GM23248 (cell line): ENCODE results near the gene GRIN3A. TPM values are rescaled to one million over a fixed set of nuclear protein-coding genes. Genes with fewer than 3 reads are reported as not detected.

Experiments
- DNase-seq: peaks from one replicate; pipeline ENCODE4 v3.0.0-alpha.2; 2015
- H2AFZ ChIP-seq: fragments of 200-600 bp; sonication (generic); 2 replicates; pipeline ENCODE4 v1.6.1; 2016; ENCODE audit warnings: antibody characterized with exemption
- H3F3A ChIP-seq: fragments of 200-600 bp; sonication (generic); 2 replicates; pipeline ENCODE4 v1.6.1; 2016; ENCODE audit warnings: mild to moderate bottlenecking, antibody characterized with exemption, mixed run types; ENCODE audit not compliant: insufficient read depth
- H3K27ac ChIP-seq: fragments of 200-600 bp; sonication (generic); 2 replicates; pipeline ENCODE4 v1.5.1; 2016; ENCODE audit warnings: mild to moderate bottlenecking
- H3K27me3 ChIP-seq: fragments of 200-600 bp; sonication (generic); replicated peaks from 2 replicates; pipeline ENCODE4 v1.6.1; 2016; ENCODE audit warnings: mild to moderate bottlenecking; ENCODE audit not compliant: insufficient read depth
- H3K36me3 ChIP-seq: fragments of 200-600 bp; sonication (generic); 2 replicates; pipeline ENCODE4 v1.6.1; 2016; ENCODE audit warnings: low read depth, mild to moderate bottlenecking
- H3K4me1 ChIP-seq: fragments of 200-600 bp; sonication (generic); 2 replicates; pipeline ENCODE4 v1.6.1; 2016; ENCODE audit warnings: mild to moderate bottlenecking; ENCODE audit not compliant: insufficient read depth
- H3K4me2 ChIP-seq: fragments of 200-600 bp; sonication (generic); one replicate; pipeline ENCODE4 v1.6.1; 2016; ENCODE audit warnings: mild to moderate bottlenecking; ENCODE audit not compliant: unreplicated experiment
- H3K4me3 ChIP-seq: fragments of 200-600 bp; sonication (generic); 2 replicates; pipeline ENCODE4 v1.5.1; 2016; ENCODE audit warnings: mild to moderate bottlenecking
- H3K79me2 ChIP-seq: fragments of 200-600 bp; sonication (generic); 2 replicates; pipeline ENCODE4 v1.6.1; 2016; ENCODE audit warnings: mild to moderate bottlenecking; ENCODE audit not compliant: insufficient read depth
- H3K9ac ChIP-seq: fragments of 200-600 bp; sonication (generic); 2 replicates; pipeline ENCODE4 v1.6.1; 2016; ENCODE audit warnings: mild to moderate bottlenecking
- H3K9me2 ChIP-seq: fragments of 200-600 bp; sonication (generic); 2 replicates; pipeline ENCODE4 v1.6.1; 2016; ENCODE audit warnings: mixed run types, mild to moderate bottlenecking, moderate library complexity; ENCODE audit not compliant: insufficient read depth
- H3K9me3 ChIP-seq: fragments of 200-600 bp; sonication (generic); one replicate; pipeline ENCODE4 v1.6.1; 2017; ENCODE audit warnings: low read depth
- H4K20me1 ChIP-seq: fragments of 200-600 bp; sonication (generic); 2 replicates; pipeline ENCODE4 v1.6.0; 2016; ENCODE audit not compliant: insufficient read depth
- EZH2 ChIP-seq: fragments of 200-600 bp; sonication (generic); IDR thresholded peaks from 2 replicates; pipeline ENCODE4 v1.6.1; 2018; ENCODE audit warnings: antibody characterized with exemption, mild to moderate bottlenecking; ENCODE audit not compliant: insufficient read depth, poor library complexity, severe bottlenecking
- EZH2phosphoT487 ChIP-seq: fragments of 200-600 bp; sonication (generic); IDR thresholded peaks from 2 replicates; pipeline ENCODE4 v1.6.1; 2018; ENCODE audit warnings: antibody characterized with exemption, moderate library complexity, mild to moderate bottlenecking, low read depth; ENCODE audit not compliant: insufficient read depth
- WGBS, 2 experiments: methylation state at CpG; one replicate each; pipeline ENCODE4 v1.1.6; 2015 to 2017; ENCODE audit warnings: low lambda C conversion rate in 2 of 2, low coverage in 1 of 2; ENCODE audit errors: missing lambda C conversion rate in 2 of 2; 5-methylcytosine and 5-hydroxymethylcytosine counted together
- in situ Hi-C: fragments of 300-500 bp; cut with MboI; formaldehyde crosslinking; loops from 2 replicates; pipeline ENCODE4 v1.15.0; 2020
- polyA plus RNA-seq: library from polyadenylated mRNA; unstranded; fragments of >200 nt; fragmentation: Nextera tagmentation; extraction: Ambion mirVana; gene quantifications from 2 replicates; pipeline ENCODE4 v1.2.1, GENCODE V29; 2016
- total RNA-seq: library from RNA; depleted of rRNA; stranded (reverse); fragments of >200 nt; shearing (Covaris generic); gene quantifications from 2 replicates; pipeline ENCODE4 v1.2.3, GENCODE V29; 2014

Gene GRIN3A
- total and polyA plus RNA-seq, 2 experiments from 2014 or later, result not detected

DNA sequence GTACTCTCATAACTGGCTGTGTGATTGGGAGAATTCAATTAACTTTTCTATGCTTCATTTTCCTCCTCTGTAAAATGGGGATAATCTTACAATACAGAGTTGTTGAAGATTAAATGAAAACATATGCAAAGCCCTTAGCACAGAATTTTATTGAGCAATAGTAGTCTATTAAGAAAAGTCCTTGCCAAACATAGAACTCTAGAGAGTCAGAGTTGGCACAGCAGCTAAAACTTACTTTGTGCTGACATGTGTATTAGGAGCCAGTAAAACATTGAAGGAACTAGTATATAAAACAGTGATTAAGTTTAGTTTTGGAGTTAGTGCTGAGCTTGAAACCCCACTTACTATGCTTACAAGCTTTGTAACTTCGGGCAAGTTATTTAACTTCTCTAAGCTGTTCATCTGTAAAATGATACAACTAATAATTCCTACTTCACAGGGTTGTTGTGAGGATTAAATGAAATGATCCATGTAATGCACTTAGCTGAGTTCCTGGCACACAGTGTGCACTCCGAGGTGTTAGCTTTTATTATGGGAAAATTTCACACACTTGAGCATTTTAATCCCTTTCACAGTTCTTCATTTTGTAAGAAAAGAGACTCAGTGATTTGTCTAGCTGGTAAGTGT lies 20.0 kb upstream of the GRIN3A start:
- Histone ChIP-seq H3K9ac (no peak overlapping the region), H3K4me1 (no peaks in the 10 kb centered on the region), H3K9me3 (no peaks in the 10 kb centered on the region), H3K4me2 (no peak overlapping the region), H3K9me2 (no peaks in the 10 kb centered on the region), H3K4me3 (no peak overlapping the region), H4K20me1 (no peaks in the 10 kb centered on the region), H3K27ac (no peak overlapping the region), H2AFZ (no peak overlapping the region), H3K79me2 (no peaks in the 10 kb centered on the region), H3K27me3 (no peaks in the 10 kb centered on the region), H3F3A (no peaks in the 10 kb centered on the region), H3K36me3 (no peaks in the 10 kb centered on the region)
- DNase-seq, result no peak
- TF ChIP-seq EZH2phosphoT487 (no peak), EZH2 (no peak)
- in situ Hi-C loops, result no loop called here
- WGBS, 2 experiments, result 0 to 2% methylated on average over 2 of the region's 2 CpGs

DNA sequence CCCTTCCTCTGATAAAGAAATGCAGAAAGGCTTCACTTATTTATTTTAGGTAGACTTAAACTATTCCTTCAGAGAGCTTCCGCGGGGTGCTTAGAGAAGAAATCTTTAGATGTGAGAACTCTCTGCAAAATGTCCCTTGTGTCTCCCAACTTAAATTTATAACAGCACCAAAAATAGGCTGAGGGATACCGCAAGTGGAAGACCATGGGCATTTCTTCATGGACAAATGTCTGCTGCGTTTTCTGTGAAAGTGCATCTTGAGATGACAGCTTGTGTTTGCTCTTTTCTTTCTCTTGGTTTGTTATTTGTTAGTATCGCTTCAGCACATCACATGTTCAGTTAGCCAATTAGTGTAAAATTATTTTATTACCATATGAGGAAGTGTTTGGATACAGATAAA lies 15.3 kb upstream of the GRIN3A start:
- H2AFZ ChIP-seq, result no peak overlapping the region
- no peaks in the 10 kb centered on the region for H3F3A ChIP-seq
- no peaks in the 10 kb centered on the region for H3K79me2 ChIP-seq
- no peaks in the 10 kb centered on the region for H3K36me3 ChIP-seq
- no peaks in the 10 kb centered on the region for H3K4me1 ChIP-seq
- H3K4me3 ChIP-seq, result no peak overlapping the region
- H3K9ac ChIP-seq, result no peak overlapping the region
- 67 to 73% methylated on average over 5 of the region's 5 CpGs for WGBS, 2 experiments
- H3K9me3 ChIP-seq, result no peaks in the 10 kb centered on the region
- in situ Hi-C loops, result no loop called here
- H3K4me2 ChIP-seq, result no peak overlapping the region
- H3K9me2 ChIP-seq, result no peaks in the 10 kb centered on the region
- no peak overlapping the region for H3K27ac ChIP-seq
- TF ChIP-seq EZH2phosphoT487 (no peak), EZH2 (no peak)
- no peaks in the 10 kb centered on the region for H4K20me1 ChIP-seq
- DNase-seq, result no peak
- no peaks in the 10 kb centered on the region for H3K27me3 ChIP-seq

DNA sequence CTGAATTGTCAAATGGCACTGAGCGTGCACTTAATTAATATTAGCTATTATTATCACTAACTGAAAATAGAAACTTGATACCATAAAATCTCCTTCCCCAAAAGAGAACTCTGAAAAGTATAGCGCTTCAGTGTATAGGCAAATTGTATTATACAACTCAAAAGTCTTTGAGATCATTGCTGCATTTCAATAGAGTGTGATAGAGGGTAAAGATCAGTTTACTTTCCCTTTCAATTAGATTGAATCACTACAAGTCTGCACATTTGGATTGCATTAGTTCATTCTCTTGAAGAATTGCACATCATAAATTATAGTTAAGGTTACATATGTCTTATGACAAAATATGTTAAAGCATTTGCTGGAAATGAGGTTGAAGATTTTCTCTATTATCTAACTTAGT lies 13.4 kb upstream of the GRIN3A start:
- H3K9me2 ChIP-seq, result no peaks in the 10 kb centered on the region
- no peak overlapping the region for H3K9ac ChIP-seq
- H3K36me3 ChIP-seq, result no peaks in the 10 kb centered on the region
- in situ Hi-C loops, result no loop called here
- no peak for DNase-seq
- no peaks in the 10 kb centered on the region for H3K79me2 ChIP-seq
- no peaks in the 10 kb centered on the region for H3K9me3 ChIP-seq
- H3K27me3 ChIP-seq, result no peaks in the 10 kb centered on the region
- no peak for TF ChIP-seq EZH2
- no peak overlapping the region for H3K4me3 ChIP-seq
- no peak overlapping the region for H2AFZ ChIP-seq
- no peaks in the 10 kb centered on the region for H3K4me1 ChIP-seq
- H3K4me2 ChIP-seq, result no peak overlapping the region
- no peak overlapping the region for H3K27ac ChIP-seq
- H4K20me1 ChIP-seq, result no peaks in the 10 kb centered on the region
- WGBS, 2 experiments, result 42 to 43% methylated on average over 2 of the region's 2 CpGs
- H3F3A ChIP-seq, result no peaks in the 10 kb centered on the region

DNA sequence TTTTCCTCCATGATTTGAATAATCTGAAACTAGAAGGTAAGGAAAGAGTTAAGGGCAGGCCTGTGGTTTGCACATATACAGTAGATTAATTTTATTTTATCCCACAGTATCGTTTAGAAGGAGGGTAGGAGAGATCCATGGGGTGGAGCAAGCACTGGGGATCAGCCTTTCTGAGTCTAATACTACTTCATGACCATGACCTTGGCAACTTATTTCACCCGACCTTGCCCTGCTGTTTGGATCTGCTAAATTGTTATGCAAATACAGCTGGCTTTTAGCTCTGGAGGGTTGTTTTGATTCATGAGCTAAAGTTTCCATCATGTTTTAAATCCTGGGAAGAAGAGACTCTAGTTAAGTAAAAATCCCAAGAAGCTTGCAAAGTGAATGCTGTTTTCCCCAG lies 864 bp upstream of the GRIN3A start:
- no peak for DNase-seq
- TF ChIP-seq EZH2phosphoT487 (no peak), EZH2 (no peak)
- H3K9ac ChIP-seq, result no peak overlapping the region
- H3F3A ChIP-seq, result no peaks in the 10 kb centered on the region
- H3K4me3 ChIP-seq, result no peak overlapping the region
- no peaks in the 10 kb centered on the region for H3K9me2 ChIP-seq
- H3K79me2 ChIP-seq, result no peaks in the 10 kb centered on the region
- no peak overlapping the region for H2AFZ ChIP-seq
- peaks cover 46% of the 10 kb centered on the region for H3K27me3 ChIP-seq
- no peaks in the 10 kb centered on the region for H3K4me1 ChIP-seq
- no peaks in the 10 kb centered on the region for H3K36me3 ChIP-seq
- H3K9me3 ChIP-seq, result no peaks in the 10 kb centered on the region
- in situ Hi-C loops, result no loop called here
- 0 to 4% methylated on average over 2 of the region's 2 CpGs for WGBS, 2 experiments
- no peak overlapping the region for H3K27ac ChIP-seq
- H4K20me1 ChIP-seq, result no peaks in the 10 kb centered on the region
- H3K4me2 ChIP-seq, result no peak overlapping the region
